Left renal cortex interstitium (tissue), 4 donors: ENCODE measurements around the gene LRRFIP2. TPM values are rescaled to one million over a fixed set of nuclear protein-coding genes. Genes with fewer than 3 reads are reported as not detected.
"Not testable (repeated sequence)": the region's sequence is repeated elsewhere in the genome, so short reads cannot be mapped to it uniquely, and the experiment has no call there.

Experiments
- DNase-seq, 4 donors: peaks; one replicate each; pipeline ENCODE4 v3.0.0-alpha.2; 2013; ENCODE audit warnings: low read depth in 4 of 4, low spot score in 2 of 4, missing footprints in 1 of 4
- polyA plus RNA-seq, 4 donors: library from polyadenylated mRNA; unstranded; fragments of 120-200 nt; gene quantifications; one replicate each; pipeline ENCODE4 v1.2.1, GENCODE V29; 2013; ENCODE audit not compliant: insufficient read length in 4 of 4

Gene LRRFIP2
- polyA plus RNA-seq, 4 donors = 38.6 to 45.6 (median 40.0) TPM

GRCh38 chr3:37082317-37082716 lies 92.1 kb downstream of the LRRFIP2 start:
- DNase-seq = no peak

- DNase-seq = no peak
These were observed 98.4 kb downstream of the LRRFIP2 start for GRCh38 chr3:37075955-37076354.

GRCh38 chr3:37074178-37074577 lies 100.2 kb downstream of the LRRFIP2 start:
- no peak for DNase-seq

- DNase-seq = no peak
These were observed 101.5 kb downstream of the LRRFIP2 start for GRCh38 chr3:37072892-37073291.

- no peak for DNase-seq
These were observed 102.5 kb downstream of the LRRFIP2 start for GRCh38 chr3:37071921-37072320.

GRCh38 chr3:37068031-37068430 lies 106.4 kb downstream of the LRRFIP2 start:
- no peak for DNase-seq

- no peak for DNase-seq
These were observed 106.8 kb downstream of the LRRFIP2 start for GRCh38 chr3:37067577-37067976.

GRCh38 chr3:37064747-37065146 lies 109.6 kb downstream of the LRRFIP2 start:
- DNase-seq = no peak

GRCh38 chr3:37058117-37058516 lies 116.3 kb downstream of the LRRFIP2 start:
- DNase-seq = no peak

- DNase-seq = no peak
These were observed 117.6 kb downstream of the LRRFIP2 start for GRCh38 chr3:37056826-37057225.

GRCh38 chr3:37055077-37055476 lies 119.3 kb downstream of the LRRFIP2 start:
- DNase-seq = not testable (repeated sequence)

GRCh38 chr3:37054370-37054769 lies 120.0 kb downstream of the LRRFIP2 start:
- DNase-seq = no peak

GRCh38 chr3:37053753-37054152 lies 120.6 kb downstream of the LRRFIP2 start:
- DNase-seq = no peak

- no peak for DNase-seq
These were observed 121.0 kb downstream of the LRRFIP2 start for GRCh38 chr3:37053337-37053736.

- no peak for DNase-seq
These were observed 121.5 kb downstream of the LRRFIP2 start for GRCh38 chr3:37052860-37053259.

GRCh38 chr3:37050282-37050681 lies 124.1 kb downstream of the LRRFIP2 start:
- DNase-seq = no peak

GRCh38 chr3:37042712-37043111 lies 131.7 kb downstream of the LRRFIP2 start:
- DNase-seq = not testable (repeated sequence)

GRCh38 chr3:37041546-37042195 lies 132.7 kb downstream of the LRRFIP2 start:
- no peak for DNase-seq

- no peak for DNase-seq
These were observed 134.2 kb downstream of the LRRFIP2 start for GRCh38 chr3:37040231-37040630.

- no peak for DNase-seq
These were observed 135.1 kb downstream of the LRRFIP2 start for GRCh38 chr3:37039161-37039846.

GRCh38 chr3:37037352-37037751 lies 137.0 kb downstream of the LRRFIP2 start:
- DNase-seq = no peak

- no peak for DNase-seq
These were observed 141.4 kb downstream of the LRRFIP2 start for GRCh38 chr3:37032961-37033360.
